NCI-H2196 (cell line): ENCODE results near the gene SERPINB1.

Experiments
- DNase-seq: peaks from one replicate; lab custom pipeline; 2025; ENCODE audit not compliant: unreplicated experiment; lab: John Stamatoyannopoulos, UW

SERPINB1 gene

DNA sequence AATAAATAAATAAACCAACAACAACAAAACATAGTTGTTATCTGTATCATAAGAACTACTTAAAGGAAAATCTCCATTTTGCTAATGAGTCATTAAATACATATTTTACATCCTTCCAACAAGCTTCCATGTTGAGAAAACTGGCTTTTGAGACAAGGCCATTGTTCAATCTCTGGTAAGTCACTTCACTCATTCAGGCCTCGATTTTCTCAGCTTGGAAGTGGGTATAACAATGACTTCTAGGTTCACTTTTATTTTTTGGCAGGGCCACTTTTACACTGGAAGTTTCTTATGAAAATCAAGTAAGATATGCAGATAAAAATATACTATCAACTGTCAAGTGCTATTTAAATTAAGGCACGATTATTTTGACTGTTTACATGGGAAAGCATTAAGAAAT is 46.5 kb downstream of the SERPINB1 start:
- no peak for DNase-seq

DNA sequence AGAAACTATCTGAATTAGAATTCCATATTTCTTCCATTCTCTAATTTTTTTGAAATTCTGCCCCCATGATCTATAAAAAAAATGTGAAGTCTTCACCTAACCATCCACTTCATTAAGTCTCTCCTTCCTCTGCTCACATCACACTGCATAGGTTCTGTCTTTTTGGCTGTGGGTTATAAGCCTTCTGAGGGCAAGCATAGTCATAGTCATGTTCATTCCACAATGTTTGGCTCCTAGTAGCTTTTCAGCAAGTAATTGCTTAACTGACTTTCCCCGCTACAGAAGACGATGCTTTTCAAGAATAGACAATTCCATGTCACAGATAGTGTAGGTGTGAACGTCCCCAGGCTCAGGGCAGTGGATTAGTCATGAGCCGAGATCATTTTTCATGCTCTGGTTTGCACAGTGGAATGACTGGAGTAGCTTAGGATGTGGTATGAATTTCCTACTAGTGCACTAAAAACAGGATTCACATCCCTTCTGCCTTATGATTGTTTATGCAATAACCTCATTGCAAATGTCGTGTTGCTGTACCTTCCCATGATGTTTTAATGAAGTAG is 47.4 kb downstream of the SERPINB1 start:
- no peak for DNase-seq

DNA sequence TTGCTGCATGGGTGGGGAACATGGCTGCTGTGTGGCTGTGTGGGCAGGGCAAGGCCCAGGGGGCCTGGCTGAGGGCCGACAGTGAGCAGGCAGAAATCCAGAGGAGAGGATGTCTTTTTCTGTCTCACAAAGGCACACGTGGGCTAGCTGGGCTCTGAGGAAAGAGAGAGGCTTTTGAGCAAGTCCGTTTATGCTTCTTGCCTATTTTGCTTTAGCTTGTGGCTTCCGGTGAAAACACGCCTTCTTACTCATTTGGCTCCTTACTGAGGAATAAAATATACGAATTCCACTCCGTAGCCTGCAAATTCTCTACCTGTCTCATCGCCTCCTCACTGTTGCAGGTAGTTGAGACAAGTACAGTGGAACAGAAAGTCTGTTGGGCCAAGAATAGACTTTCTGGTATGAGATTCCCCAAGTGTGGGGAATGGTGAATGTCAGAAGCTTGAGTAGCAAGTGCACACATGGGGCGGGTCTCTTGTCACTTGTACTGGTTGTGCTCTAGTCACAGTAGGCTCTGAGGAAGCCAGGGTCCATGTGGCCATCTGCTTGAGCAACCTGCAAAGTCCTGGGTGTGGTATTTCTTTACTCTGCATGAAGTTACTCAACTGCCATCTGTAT is 48.0 kb downstream of the SERPINB1 start:
- DNase-seq: no peak

DNA sequence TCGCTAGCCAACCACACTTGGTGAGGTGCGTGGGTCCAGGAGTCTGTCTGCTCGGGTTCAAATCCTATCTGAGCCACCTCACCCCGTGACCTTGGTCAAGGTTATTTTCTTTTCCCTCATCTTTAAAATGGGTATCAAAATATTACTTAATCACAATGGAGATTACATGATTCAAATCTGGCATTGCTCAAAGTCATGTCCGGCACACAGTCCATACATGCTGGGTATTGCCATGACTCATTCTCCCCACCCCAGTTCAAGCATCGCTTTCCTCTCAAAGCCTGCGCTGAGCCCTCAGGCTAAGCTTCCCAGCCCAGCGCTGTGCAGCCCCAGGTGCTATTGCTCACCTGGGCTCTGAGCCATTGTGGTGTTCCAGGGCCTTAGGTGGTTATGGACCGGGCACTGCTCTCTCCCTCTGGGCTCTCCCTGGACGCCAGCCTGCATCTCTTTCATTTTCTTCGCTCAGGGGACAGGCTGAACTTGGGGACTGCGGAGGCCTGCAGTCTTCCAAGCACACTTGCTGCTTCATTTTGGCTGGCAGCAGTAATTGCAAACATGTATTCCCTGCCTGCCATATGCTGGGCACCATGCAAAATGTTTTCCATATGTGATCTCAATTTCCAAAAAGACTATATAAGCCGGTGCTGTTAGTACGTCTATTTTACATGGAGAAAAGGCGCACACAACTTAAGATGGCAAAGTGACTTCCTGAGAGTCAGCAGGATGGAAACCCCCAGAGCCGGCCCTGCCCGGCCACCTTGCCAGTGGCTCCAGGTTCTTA is 49.1 kb downstream of the SERPINB1 start:
- no peak for DNase-seq

DNA sequence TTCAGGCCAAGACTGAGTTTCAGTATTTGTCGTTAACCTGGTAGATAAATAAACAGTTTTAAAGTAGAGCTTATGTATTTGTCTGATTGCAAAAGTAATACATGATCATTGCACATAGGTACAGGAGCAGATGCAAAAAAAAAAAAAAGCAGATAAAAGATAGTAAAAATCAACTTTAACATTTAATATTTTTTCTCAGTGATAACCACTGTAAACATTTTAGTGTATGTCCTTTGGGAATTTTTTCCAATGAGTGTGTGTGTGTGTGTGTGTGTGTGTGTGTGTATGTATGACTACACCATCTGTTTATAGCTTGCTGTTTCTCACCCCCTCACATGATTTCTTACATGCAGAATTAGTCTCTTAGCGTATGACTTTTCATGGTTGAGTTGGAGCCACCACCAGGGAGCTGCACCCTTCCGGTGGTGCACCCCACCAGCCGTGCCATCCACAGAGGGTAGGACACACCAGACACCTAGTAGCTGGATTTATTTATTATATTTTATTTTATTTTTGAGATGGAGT is 50.2 kb downstream of the SERPINB1 start:
- no peak for DNase-seq

DNA sequence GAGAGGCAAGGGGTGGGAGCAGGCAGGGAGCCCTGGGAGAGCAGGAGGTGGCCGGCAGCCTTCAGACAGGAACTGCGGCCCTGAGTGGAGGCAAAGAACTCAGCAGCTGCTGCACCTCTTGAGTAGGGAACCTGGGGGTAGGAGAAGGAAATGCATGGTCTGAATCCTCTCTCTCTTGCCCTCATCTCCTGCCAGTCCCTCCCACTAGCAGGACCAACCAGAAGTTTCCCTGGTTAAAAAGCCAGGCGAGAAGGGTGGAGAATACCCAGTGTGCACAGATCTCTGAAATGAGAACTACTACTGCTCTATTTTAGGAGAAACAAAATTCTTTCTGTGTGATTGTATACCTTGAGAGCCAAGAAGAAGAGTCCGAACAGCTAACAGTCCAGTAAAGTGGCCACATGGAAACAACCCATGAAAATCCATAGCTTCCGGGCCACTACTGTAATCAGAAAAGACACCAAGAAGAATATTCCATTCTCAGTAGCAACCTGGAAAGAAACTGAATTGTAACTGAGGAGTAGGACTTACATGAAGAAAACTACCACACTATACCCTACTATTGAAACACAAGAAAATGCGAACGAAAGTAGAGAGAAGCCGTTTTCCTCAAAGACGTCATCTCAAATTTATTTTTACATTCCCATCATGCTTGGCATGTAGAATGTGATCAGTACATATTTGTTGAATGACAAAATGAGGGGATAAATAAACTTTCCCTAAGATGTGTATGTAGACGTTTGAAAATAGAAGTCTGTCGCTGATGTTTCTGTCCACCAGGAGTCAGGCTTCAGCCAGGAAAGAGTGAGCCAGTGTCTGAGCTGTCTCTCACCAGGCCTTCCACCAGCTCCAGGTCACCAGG is 50.8 kb downstream of the SERPINB1 start:
- peak; percentile 66 for DNase-seq

DNA sequence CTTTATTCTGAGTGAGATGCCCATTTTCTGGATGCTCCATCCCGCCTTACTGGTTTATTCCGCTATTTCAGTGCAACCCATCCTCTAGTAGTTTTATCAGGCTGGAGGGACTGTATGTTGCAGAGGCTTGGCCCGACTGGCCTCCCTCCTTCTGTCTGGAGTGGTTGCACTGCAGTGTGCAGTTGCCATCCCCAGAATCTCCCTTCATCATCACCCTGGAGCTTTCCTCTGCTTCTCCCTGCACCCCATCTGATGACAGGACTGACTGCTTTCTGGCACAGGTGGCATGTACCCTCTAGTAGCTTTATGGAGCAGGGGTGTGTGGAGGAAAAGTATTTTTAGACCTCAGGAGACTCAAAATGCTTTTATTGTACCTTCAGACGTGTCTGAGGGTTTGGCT is 55.4 kb downstream of the SERPINB1 start:
- DNase-seq: no peak

DNA sequence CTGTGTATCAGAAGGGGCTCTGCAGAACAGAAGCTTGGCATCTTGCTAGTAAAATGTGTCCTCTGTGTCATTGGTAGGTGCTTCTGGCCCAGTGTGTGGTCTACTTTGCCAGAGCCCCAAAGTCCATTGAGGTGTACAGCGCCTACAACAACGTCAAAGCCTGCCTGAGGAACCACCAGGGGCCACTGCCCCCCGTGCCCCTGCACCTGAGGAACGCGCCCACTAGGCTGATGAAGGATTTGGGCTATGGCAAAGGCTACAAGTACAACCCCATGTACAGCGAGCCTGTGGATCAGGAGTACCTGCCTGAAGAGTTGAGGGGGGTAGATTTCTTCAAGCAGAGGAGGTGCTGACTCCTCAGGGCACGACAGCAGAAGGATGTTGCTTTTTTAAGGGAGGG is 56.7 kb downstream of the SERPINB1 start:
- no peak for DNase-seq

DNA sequence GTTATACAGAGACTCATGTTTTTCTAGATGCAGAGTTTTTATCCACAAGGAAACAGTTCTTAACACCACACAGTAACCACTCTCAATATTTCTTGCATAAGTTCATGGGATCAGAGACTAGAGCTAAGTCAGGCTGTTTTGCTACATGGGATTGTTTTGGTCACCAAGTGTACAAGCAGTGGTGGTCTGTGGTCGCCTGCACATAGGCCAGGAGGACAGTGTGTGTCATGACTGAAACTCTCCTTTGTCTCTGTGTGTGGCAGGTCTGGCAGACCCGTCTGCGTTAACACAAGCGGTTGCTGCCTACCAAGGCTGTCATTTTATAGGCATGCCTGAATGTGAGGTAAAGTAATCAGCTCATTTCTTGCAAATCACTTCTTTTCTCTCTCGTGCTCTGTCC is 57.6 kb downstream of the SERPINB1 start:
- no peak for DNase-seq

DNA sequence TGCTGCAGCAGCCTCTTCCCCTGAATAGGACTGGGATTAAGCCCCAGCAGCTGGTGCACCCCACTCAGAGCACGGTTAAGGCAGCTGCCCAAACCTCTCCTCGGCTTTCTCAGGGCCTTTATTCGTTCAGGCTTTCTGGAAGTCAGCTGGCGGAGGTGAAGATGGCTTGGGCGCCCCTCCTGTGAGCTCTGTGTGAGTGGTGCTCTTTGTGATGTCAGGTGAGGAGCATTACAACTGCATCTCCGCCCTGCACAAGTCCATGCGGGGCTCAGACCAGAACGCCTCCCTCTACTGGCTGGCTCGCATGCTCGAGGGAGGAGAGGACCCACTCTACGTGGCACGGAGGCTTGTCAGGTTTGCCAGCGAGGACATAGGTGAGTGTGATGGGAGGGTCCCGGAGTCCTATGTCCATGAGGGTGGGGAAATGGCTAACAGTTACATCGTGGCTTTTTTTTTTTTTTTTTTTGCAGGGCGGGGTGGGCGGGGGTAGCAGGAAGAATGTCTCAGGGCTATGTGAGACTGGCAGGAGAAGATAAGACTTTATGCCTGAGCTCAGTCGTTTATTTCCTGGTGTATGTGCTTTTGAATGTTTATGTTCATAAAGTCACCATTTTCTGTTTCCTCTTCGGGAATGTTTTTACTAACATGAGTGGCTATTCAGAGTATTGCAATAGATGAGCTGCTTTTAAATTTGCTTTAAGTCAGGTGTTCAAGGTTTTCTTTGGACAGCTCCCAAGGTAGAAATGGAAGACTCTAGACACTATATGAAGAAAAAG is 58.3 kb downstream of the SERPINB1 start:
- no peak for DNase-seq

DNA sequence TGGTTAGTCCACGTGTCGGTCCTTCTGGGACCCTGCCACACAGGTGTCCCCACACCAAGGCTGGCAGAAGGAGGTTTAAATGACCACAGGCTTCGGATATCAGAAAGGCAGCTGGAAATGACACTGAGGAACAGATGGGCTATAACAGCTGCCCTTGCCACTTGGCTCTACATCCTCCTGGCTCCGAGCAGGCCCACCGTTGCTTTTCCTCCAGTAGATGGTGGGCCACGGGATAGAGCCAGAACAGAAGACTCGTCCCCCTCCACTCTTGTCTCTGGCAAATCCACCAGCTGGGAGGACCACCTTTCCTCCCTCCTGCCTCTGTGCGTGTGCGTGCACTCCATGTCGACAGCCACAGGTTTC is 58.9 kb downstream of the SERPINB1 start:
- DNase-seq: no peak

DNA sequence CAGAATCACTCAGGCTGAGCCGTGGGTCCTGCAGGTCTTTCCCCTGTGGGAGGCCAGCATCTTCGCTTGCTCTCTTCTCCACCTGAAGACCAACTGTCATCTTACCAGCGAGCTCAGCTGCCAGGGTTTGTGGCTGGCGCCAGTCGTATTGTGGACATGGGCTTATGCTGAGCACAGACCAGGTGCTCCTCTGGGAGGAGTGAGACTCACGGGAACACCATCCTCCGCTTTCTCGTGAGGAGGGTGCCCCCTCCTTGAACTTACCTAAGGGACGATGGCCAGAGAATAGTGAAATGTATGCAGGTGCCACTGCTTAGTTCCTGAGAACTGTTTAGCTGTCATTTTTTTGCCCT is 59.3 kb downstream of the SERPINB1 start:
- DNase-seq: no peak
